Transverse colon (tissue), 4 donors: ENCODE measurements around the gene BCORL1.

Experiments used
- EP300 ChIP-seq: sonication (generic); formaldehyde crosslinking; IDR thresholded peaks from one replicate; pipeline ENCODE4 v1.6.1; 2017; ENCODE audit warnings: antibody characterized with exemption, low read depth
- POLR2A ChIP-seq: fragments of 450-650 bp; IDR thresholded peaks from one replicate; pipeline ENCODE4 v1.6.1; 2016; ENCODE audit warnings: antibody characterized with exemption, mild to moderate bottlenecking, moderate library complexity
- POLR2AphosphoS5 ChIP-seq, 3 donors: sonication (generic); formaldehyde crosslinking; IDR thresholded peaks; one replicate each; pipeline ENCODE4 v1.6.1; 2016; ENCODE audit warnings: antibody characterized with exemption in 3 of 3
- TF ChIP-seq, protein P1 (sequence below), 5 experiments: fragments of 200-600 bp in 3 of 5; fragments of 450-650 bp in 2 of 5; sonication (generic) in 3 of 5; IDR thresholded peaks; 1 replicate in 2 of 5; 2 replicates in 3 of 5; pipeline ENCODE4 v1.5.1; 2016 to 2017; ENCODE audit warnings: antibody characterized with exemption in 5 of 5, inconsistent platforms in 3 of 5, mild to moderate bottlenecking in 2 of 5, moderate library complexity in 1 of 5

DNA sequence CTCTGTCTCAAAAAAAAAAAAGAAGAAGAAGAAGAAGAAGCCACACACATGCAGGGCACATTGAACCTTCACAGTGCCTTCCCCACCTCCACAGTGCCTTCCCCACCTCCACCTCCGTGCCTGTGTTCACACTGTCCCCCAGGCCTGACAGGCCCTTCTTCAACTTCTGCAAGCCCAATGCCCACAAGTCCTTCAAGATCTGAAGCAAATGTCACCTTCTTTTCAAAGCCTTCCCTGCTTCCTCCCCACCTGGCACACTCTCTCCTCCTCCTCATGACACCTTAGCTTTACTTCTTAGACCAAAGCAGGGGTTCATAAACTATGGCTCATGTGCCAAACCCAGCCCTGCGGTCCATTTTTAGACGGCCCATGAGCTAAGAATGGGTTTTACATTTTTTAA lies 107.9 kb downstream of the BCORL1 start:
- TF ChIP-seq, protein P1, sequence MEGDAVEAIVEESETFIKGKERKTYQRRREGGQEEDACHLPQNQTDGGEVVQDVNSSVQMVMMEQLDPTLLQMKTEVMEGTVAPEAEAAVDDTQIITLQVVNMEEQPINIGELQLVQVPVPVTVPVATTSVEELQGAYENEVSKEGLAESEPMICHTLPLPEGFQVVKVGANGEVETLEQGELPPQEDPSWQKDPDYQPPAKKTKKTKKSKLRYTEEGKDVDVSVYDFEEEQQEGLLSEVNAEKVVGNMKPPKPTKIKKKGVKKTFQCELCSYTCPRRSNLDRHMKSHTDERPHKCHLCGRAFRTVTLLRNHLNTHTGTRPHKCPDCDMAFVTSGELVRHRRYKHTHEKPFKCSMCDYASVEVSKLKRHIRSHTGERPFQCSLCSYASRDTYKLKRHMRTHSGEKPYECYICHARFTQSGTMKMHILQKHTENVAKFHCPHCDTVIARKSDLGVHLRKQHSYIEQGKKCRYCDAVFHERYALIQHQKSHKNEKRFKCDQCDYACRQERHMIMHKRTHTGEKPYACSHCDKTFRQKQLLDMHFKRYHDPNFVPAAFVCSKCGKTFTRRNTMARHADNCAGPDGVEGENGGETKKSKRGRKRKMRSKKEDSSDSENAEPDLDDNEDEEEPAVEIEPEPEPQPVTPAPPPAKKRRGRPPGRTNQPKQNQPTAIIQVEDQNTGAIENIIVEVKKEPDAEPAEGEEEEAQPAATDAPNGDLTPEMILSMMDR (IDR thresholded peaks at IDR 0.05) = no peak
- TF ChIP-seq POLR2A (no peak), EP300 (no peak), POLR2AphosphoS5 (IDR thresholded peaks at IDR 0.05) (no peak)
